Stimulated activated effector memory CD8-positive, alpha-beta T cell treated with anti-CD3 and anti-CD28 coated beads, Interleukin-12 subunit alpha, Interleukin-12 subunit beta, amount 100 ng/mL, for 72 hours (primary cell): ENCODE data around the gene NGB.
A peak's percentile ranks its signal among the peaks of the same experiment; 100 is the strongest.
"Not testable (repeated sequence)": the region's sequence is repeated elsewhere in the genome, so short reads cannot be mapped to it uniquely, and the experiment has no call there.

Source experiments
- ATAC-seq: fragments of 150-1000 bp; cut with Tn5 transposase; 2 replicates; pipeline ENCODE4 v1.10.0; 2021
- DNase-seq, 2 donors: peaks; one replicate each; pipeline ENCODE4 v3.0.0; 2021 to 2022; ENCODE audit warnings: low spot score in 2 of 2
- H3K27ac Mint-ChIP-seq: one replicate; pipeline ENCODE4 v1.8.0; 2022; ENCODE audit warnings: mild to moderate bottlenecking, mixed read lengths
- H3K36me3 Mint-ChIP-seq: one replicate; pipeline ENCODE4 v1.8.0; 2022; ENCODE audit warnings: mild to moderate bottlenecking, mixed read lengths
- H3K4me1 Mint-ChIP-seq: one replicate; pipeline ENCODE4 v1.8.0; 2022; ENCODE audit warnings: mixed read lengths
- H3K4me3 Mint-ChIP-seq: one replicate; pipeline ENCODE4 v1.8.0; 2022; ENCODE audit warnings: mild to moderate bottlenecking, mixed read lengths
- H3K9me3 Mint-ChIP-seq: one replicate; pipeline ENCODE4 v1.8.0; 2022; ENCODE audit warnings: mixed read lengths

The NGB gene

GRCh38 chr14:77305696-77306095, 34.7 kb upstream of the NGB start:
- no peak overlapping the region for H3K27ac Mint-ChIP-seq
- H3K4me3 Mint-ChIP-seq = no peak overlapping the region
- no peak for DNase-seq
- H3K9me3 Mint-ChIP-seq = no peaks in the 10 kb centered on the region
- no peak for ATAC-seq
- peaks cover 11% of the 10 kb centered on the region for H3K36me3 Mint-ChIP-seq
- H3K4me1 Mint-ChIP-seq = peaks cover 31% of the 10 kb centered on the region

DNA sequence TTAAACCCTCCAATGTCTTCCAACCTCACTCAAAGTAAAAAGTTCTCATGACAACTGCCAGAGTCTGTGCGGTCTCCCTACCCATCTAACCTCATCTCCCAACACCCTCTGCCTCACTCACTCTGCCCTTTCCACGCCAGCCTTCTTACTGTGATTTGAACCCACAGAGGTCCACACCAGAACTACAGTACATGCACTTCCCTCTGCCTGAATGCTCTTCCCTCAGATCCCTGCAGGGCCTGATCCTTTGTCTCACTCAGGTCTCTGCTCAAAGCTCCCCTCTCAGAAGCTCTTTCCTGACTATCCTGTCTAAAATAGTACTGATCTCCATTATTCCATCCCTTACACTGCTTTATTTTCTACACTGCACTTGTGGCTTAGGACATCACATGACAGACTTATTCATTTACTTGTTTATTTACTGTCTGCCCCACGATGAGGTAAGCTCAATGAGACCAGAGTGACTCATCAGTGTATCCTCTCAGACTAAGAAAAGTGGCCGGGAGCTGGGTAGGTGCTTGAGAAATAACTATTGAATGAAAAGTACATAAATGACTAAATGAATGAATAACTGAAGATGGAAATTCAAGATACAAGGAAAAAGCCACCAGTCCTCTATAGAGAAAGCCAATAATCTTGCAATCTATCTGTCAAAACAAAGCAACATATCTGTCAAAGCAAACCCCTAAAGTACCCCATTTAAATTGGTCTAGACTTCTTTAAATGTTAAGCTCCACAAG, 32.6 kb upstream of the NGB start:
- ATAC-seq (peak; percentile 90), DNase-seq (peak in 1 of 2 donors; percentile 70)
- Mint-ChIP-seq H3K36me3 (peaks cover 15% of the 10 kb centered on the region), H3K9me3 (no peaks in the 10 kb centered on the region), H3K4me3 (peak overlapping the region; percentile 60), H3K4me1 (peaks cover 31% of the 10 kb centered on the region), H3K27ac (peak overlapping the region; percentile 97)

DNA sequence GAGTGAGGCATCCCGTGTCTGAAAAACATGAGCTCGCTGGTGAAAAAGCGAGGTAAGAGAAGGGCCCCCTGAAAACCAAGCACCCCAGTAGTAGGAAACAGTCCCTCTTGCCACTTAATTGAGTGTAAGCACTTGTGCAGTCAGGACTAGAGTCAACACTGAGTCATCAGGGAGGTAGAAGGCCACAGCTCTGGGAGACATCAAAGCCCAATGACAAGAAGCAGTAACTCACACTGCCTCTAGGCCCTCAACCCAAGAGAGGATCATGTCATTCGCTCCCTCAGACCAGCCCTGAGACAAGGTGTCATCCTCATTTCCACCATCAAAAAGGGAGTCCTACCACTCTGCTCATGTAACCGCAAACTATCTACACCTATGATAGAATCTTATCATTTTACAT, 31.9 kb upstream of the NGB start:
- H3K4me1 Mint-ChIP-seq = peaks cover 31% of the 10 kb centered on the region
- ATAC-seq = peak; percentile 94

GRCh38 chr14:77301103-77301502, 30.1 kb upstream of the NGB start:
- no peak for ATAC-seq
- H3K4me3 Mint-ChIP-seq = no peak overlapping the region

More for the DNA sequence above, 31.9 kb upstream of the NGB start:
- Mint-ChIP-seq H3K4me3 (peak overlapping the region; percentile 60), H3K27ac (peak overlapping the region; percentile 97), H3K9me3 (no peaks in the 10 kb centered on the region), H3K36me3 (peaks cover 18% of the 10 kb centered on the region)
- DNase-seq = peak; percentile 18 to 74

GRCh38 chr14:77299771-77300170, 28.8 kb upstream of the NGB start:
- H3K4me1 Mint-ChIP-seq = peaks cover 18% of the 10 kb centered on the region

More at GRCh38 chr14:77301103-77301502, 30.1 kb upstream of the NGB start:
- H3K4me1 Mint-ChIP-seq = peaks cover 22% of the 10 kb centered on the region
- peaks cover 18% of the 10 kb centered on the region for H3K36me3 Mint-ChIP-seq
- DNase-seq = peak; percentile 50 to 84
- H3K27ac Mint-ChIP-seq = no peak overlapping the region
- no peaks in the 10 kb centered on the region for H3K9me3 Mint-ChIP-seq

DNA sequence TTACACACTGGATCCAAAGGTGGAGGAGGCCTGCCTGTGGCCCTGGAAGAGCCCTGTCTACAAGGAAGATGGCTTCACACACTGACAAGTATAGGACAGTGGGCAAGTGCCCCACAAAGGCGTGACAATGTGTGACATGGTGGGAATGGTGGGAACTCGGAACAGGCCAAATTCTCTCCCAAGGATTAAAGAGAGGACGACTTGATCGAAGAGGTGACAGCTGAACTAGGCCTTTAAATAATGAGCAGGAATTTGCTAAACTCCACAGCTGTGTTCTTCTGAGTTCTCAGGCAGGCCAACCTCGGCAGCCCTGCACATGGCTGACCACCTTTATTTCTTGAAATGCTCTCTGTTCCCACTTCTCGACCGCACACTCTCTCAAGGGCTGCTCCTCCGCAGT, 25.9 kb upstream of the NGB start:
- no peak for ATAC-seq
- Mint-ChIP-seq H3K9me3 (no peaks in the 10 kb centered on the region), H3K36me3 (peaks cover 7% of the 10 kb centered on the region), H3K4me3 (no peak overlapping the region), H3K27ac (peak overlapping the region; percentile 8), H3K4me1 (no peaks in the 10 kb centered on the region)
- no peak for DNase-seq

More at GRCh38 chr14:77299771-77300170, 28.8 kb upstream of the NGB start:
- no peak overlapping the region for H3K4me3 Mint-ChIP-seq
- no peak overlapping the region for H3K27ac Mint-ChIP-seq
- ATAC-seq (no peak), DNase-seq (no peak)
- no peaks in the 10 kb centered on the region for H3K9me3 Mint-ChIP-seq
- H3K36me3 Mint-ChIP-seq = peaks cover 18% of the 10 kb centered on the region

DNA sequence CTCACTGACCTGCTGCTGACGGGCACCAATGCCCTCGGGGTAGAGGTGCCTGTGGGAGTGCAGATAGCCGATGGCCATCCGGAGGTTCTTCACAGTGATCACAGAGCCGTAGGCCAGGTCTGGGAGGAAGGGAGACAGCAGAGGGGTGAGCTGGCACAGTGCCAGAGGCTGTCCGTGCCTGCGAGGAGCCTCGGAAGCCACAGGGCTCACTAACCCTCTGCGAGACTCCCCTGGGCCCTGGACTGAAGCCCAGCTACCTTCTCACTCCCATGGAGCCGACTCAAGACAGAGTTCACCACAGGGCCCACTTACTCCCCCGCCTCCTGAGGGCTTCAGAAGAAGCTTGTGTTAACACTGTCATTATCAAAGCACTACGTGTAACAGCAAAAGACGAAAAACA, 25.1 kb upstream of the NGB start:
- no peaks in the 10 kb centered on the region for H3K9me3 Mint-ChIP-seq
- ATAC-seq = no peak
- H3K4me1 Mint-ChIP-seq = no peaks in the 10 kb centered on the region
- H3K36me3 Mint-ChIP-seq = peaks cover 7% of the 10 kb centered on the region
- DNase-seq = no peak
- no peak overlapping the region for H3K4me3 Mint-ChIP-seq
- peak overlapping the region; percentile 70 for H3K27ac Mint-ChIP-seq

GRCh38 chr14:77290705-77291104, 19.7 kb upstream of the NGB start:
- DNase-seq = no peak
- peaks cover 8% of the 10 kb centered on the region for H3K36me3 Mint-ChIP-seq
- no peaks in the 10 kb centered on the region for H3K9me3 Mint-ChIP-seq
- H3K4me1 Mint-ChIP-seq = no peaks in the 10 kb centered on the region
- H3K4me3 Mint-ChIP-seq = no peak overlapping the region
- H3K27ac Mint-ChIP-seq = no peak overlapping the region
- ATAC-seq = no peak

GRCh38 chr14:77286576-77286975, 15.6 kb upstream of the NGB start:
- DNase-seq = no peak
- Mint-ChIP-seq H3K27ac (no peak overlapping the region), H3K4me3 (no peak overlapping the region), H3K4me1 (no peaks in the 10 kb centered on the region), H3K9me3 (no peaks in the 10 kb centered on the region), H3K36me3 (peaks cover 15% of the 10 kb centered on the region)
- ATAC-seq = no peak

DNA sequence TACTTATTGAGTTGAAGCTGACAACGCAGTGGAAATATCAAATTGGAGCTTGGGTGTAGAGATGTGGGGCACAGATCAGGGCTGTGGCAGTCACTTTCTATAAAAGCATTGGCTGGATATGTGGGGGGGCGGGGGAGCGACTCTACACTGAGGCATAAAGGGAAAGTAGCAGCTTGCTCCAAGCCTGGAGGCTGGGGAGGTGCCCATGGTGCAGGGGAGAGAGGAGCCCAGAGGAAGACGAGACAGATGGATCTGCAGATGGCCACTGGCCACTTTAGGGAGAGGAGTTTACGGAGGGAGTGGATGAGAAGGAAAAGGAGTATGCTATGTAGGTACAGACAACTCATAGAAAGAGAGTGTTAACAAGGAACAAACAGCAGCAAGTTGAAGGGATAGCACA, 13.5 kb upstream of the NGB start:
- Mint-ChIP-seq H3K4me1 (no peaks in the 10 kb centered on the region), H3K27ac (no peak overlapping the region), H3K4me3 (no peak overlapping the region), H3K9me3 (no peaks in the 10 kb centered on the region), H3K36me3 (peaks cover 15% of the 10 kb centered on the region)
- ATAC-seq (no peak), DNase-seq (no peak)

- DNase-seq = no peak
- peaks cover 15% of the 10 kb centered on the region for H3K36me3 Mint-ChIP-seq
- no peak for ATAC-seq
- no peaks in the 10 kb centered on the region for H3K4me1 Mint-ChIP-seq
- no peak overlapping the region for H3K4me3 Mint-ChIP-seq
- no peaks in the 10 kb centered on the region for H3K9me3 Mint-ChIP-seq
- H3K27ac Mint-ChIP-seq = no peak overlapping the region
These were observed 13.1 kb upstream of the NGB start for GRCh38 chr14:77284066-77284465.

DNA sequence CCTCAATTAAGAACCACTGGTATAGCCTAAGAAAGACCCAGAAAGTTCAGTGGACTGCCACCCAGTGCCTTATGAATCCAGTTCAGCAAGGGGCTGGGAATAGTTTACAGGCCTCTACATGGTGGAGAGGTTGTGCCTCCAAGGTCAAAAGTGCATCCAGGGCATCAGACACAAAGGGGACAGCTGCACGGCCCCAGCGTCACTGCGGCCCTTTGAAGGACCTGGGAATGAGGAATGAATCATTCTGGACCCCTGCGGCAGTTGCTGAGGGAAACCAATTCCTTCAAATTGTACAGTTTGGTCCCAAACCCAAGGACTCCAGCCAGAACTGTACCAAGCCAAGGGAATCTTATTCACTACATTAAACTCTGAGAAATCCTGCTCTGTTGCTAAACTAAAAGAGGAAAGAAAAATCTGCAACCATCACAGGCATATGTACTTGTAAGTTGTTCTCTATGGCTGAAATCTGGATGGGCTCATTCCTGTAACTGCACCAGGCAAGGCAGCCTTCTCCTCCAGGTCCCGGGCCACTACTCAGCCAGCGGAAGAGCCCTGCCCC, 10.9 kb upstream of the NGB start:
- no peaks in the 10 kb centered on the region for H3K4me1 Mint-ChIP-seq
- no peak overlapping the region for H3K4me3 Mint-ChIP-seq
- H3K27ac Mint-ChIP-seq = peak overlapping the region; percentile 58
- no peak for DNase-seq
- ATAC-seq = no peak
- no peaks in the 10 kb centered on the region for H3K9me3 Mint-ChIP-seq
- peaks cover 14% of the 10 kb centered on the region for H3K36me3 Mint-ChIP-seq

- H3K36me3 Mint-ChIP-seq, DNase-seq, H3K4me1 Mint-ChIP-seq, H3K9me3 Mint-ChIP-seq, H3K27ac Mint-ChIP-seq, H3K4me3 Mint-ChIP-seq, ATAC-seq: not testable (repeated sequence)
These were observed 9.9 kb upstream of the NGB start for GRCh38 chr14:77280921-77281320.

GRCh38 chr14:77279719-77280118, 8.7 kb upstream of the NGB start:
- Mint-ChIP-seq H3K36me3 (no peaks in the 10 kb centered on the region), H3K4me3 (no peak overlapping the region), H3K27ac (no peak overlapping the region), H3K4me1 (no peaks in the 10 kb centered on the region), H3K9me3 (no peaks in the 10 kb centered on the region)
- ATAC-seq = no peak
- no peak for DNase-seq

DNA sequence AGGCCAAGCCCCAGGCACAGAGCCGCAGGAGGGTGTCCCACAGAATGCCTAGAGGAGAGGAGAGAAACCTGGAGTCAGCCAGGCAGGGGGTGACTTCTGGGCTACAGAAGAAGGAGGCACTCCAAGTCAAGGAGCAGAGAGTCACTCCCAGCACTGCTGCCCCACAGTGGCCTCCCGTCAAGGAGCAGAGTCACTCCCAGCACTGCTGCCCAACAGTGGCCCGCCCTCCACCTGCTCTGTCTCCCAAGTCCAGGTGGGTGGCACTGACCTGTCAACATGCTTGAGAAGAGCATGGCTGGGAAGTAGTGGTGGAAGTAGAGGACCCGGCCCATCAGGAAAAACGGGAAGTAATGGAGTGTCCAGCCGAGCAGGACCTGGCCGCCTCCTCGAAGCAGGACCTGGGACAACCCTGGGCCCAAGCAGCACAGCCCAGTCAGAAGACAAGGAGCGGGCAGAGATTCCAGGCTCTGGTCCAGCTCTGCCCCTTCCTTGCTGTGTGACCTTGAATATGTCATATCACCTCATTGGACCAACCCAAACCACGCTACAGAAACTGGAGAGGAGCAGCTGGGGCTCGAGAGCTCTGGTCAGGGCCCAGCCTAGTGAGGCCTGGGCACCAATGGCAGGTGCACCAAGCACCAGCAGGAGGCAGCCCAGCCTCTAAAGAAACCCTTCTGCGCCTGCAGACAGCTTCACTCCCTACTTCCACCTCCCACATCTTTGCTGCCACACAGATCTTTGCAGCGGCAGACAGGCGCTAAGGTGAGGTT, 7.6 kb upstream of the NGB start:
- no peak for ATAC-seq
- H3K27ac Mint-ChIP-seq = no peak overlapping the region

DNA sequence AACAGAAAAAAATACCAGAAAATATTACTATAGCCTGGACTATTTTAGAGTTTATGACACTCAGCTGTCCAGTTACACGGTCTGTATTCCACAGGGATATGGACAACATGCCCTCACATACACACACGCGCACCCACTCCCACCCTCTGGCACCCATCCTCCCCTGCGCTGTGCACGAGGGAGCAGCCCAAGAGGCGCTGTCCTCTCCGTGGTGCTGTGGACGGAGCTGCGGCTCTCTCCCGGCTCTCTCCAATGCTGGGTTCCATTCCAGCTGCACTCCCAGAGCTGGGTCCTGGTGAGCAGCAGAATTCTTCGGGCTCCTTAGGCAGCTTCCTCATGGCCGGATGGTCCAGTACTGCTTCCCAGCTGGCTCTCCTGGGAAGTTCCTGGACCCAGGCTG, 6.0 kb upstream of the NGB start:
- no peak for DNase-seq
- ATAC-seq = no peak
- Mint-ChIP-seq H3K27ac (no peak overlapping the region), H3K4me1 (no peaks in the 10 kb centered on the region), H3K36me3 (no peaks in the 10 kb centered on the region), H3K4me3 (no peak overlapping the region), H3K9me3 (no peaks in the 10 kb centered on the region)

More for the DNA sequence above, 7.6 kb upstream of the NGB start:
- Mint-ChIP-seq H3K36me3 (no peaks in the 10 kb centered on the region), H3K4me3 (no peak overlapping the region), H3K4me1 (no peaks in the 10 kb centered on the region), H3K9me3 (no peaks in the 10 kb centered on the region)
- DNase-seq = no peak
